DMS53 (cell line): ENCODE data around the gene RNF181.

ENCODE experiments used
- DNase-seq: peaks from one replicate; lab custom pipeline; 2025; lab: John Stamatoyannopoulos, UW

The RNF181 gene

DNA sequence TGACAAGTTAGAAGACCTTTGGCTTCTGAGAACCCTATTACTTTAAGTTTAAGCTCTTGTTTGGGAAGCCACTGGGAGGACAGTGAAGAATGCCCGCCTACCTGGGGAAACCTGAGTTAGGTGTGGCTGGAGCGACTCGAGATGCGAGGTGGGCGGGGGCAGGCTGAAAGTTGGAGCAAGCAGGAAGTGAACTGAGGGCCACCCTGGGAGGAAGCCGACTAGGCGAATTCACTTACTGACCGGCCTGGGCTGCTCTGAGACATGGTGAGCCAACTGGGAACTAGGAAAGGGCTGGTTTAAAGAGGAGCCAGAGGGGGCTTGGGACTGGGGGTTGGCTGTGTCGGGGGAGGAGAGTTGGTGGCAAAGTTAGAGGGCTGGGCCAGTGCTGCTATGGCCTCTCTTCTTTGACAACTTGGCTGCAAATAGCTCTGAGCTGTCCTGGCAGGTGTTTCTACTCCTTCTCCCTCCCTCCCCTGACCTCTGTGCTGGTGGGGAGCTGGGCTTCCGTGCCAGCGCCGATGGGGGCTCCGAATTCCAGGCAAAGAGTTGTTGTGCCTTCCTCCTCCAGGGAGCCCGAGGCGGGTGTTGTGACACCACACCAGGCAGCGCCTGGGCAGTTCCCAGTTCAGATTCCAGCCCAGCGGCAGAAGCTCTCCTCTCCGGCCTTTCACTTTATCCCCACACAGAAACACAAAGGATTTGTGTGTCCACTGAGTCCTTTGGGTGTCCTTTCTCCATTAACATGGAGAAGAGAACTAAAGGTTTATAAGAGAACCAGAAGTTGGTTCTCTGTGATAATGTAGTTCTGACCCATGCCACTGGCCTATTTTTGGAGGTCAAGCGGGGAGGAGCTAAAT, 17.9 kb upstream of the RNF181 start, which contains the start of gene VAMP8:
Gene VAMP8, plus strand, starts transcription at position 201 of the 857 bp plus-strand sequence. Its CDS starts 61 bp downstream, at position 262.
- peak; percentile 88 for DNase-seq

DNA sequence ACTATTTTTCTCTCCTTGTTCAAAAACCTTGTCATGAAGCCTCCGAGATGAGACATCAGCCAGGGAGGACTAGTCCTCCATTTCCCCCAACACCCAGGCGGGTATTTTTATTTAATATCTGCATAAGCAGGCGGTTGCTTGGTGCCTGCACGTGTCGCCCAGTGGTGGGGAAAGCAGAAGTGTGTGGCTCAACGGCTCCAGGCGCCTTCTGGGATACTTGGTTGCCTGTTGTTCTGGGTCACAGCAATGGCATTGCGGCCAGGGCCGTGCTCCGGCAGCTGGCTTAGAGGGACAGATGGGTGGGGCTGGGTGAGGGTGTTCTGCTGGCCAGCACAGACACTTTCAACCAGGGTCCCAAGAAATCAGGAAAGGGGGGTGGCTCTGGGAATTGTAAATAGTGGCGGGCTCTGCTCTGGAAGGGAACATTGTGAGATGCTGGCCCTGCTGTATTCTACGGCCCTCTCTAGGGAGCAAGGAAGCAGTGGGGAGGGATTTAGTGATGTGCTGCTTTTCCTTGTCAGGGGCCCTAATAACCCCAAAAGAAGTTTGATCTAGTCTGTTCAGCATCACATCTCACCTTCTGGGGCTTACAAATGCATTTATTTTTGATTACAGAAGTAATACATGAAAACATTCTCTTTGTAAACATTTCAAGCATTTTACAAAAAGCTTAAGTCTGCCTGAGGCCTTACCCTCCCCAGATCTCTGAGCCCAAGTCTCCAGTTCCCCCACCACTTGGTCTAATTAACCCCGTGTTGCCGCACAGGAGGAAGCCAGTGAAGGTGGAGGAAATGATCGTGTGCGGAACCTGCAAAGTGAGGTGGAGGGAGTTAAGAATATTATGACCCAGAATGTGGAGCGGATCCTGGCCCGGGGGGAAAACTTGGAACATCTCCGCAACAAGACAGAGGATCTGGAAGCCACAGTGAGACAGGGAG, 17.0 kb upstream of the RNF181 start:
- peak; percentile 51 for DNase-seq

DNA sequence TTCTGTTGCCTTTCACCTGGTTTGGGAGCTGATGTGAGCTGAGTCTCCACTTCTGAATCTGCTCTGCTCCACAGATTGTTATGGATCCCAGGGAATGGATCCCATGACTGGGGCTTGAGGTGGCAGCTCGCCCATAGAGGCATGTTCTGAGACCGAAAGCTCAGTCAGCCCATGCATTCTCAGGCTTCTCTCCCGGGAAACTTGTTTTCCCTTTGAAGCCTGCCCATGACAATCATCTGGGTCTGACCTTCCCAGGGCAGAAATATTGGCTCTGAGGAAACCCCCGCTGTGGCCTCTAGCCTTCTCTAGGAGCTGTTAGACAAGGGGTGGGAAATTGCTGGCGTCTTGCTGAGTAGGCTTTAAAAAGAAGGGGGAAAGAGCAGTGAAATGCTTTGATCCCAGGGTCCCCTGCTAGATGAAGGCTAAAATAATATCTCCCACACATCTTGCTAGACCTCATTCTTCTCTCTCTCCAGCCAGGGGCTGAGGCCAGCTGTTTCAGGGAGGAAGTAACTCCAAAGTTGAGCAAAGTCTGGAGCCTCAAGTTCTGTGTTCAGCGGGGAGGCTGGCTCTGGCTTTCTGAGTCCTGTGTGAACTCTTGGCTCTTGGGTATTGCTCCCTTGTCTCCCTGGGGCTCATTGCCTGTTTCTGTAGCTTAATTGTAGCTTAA, 16.1 kb upstream of the RNF181 start:
- DNase-seq, result no peak

DNA sequence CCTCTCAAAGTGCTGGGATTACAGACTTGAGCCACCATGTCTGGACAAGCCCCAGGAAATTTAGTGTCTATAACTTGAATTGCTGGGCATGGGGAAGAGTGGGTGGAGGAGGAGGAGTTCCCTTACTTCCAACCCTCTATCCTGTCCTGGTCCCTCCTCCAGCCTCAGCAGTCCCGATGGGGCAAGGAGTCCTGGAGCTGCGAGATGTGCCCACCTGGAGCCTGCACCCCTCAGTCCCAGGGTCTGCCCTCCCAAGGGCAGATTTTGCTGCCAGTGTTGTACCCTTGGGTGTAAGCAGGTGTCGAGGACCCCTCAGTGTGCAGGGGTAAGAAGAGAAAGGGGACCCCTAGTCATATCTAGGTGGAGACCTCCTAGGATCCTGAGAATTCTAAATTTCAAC, 15.3 kb upstream of the RNF181 start:
- no peak for DNase-seq

DNA sequence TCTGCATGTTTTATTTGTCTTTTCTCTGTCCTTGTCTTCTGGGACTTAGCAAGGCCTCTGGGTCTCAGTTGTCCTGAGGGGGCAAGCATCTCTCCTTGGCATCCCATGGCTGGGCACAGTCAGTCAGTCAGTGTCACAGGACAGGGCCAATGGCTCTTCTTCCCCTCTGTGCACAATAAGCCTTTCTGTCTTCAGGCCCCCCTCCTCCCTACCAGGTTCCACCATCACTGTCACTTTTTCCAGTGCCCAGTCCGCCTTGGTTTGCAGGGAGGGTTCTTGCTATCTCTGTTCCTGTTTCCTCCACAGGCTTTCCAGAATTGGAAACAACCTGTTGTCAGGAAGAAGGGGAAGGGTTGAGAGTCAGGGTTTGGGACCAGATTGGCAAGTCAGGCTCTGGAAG, 13.1 kb upstream of the RNF181 start:
- DNase-seq, result no peak

DNA sequence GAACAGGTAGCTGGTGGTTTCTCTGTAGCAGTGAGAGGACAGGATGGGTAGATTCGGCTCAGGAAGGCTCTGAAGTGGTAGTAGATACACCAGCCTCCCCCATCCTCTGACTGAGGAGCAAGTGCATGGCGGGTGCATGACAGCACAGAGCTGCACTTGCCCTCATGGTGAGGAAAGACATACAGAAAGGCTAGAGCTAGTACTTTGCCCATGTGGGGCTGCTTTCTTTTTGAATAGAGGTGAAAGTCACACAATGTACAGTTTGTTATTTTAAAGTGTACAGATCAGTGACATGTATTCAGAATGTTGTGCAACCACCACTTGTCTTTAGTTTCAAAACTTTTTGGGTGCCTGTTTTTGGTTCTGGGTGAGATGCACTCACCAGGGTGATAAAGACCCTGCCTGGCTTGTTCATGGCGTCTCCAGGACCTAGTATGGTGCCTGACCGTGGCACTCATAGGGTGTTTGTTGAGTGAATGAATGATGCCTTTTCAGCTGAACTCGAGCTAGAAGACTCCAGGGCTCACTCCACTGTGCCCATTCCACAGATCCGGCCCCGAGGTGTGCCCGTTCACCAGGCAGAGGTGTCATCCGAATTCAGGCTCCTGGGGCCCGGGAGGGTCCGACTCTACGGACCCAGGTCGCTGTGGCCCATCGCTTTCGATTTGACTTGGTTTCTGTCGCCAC, 11.7 kb upstream of the RNF181 start:
- DNase-seq, result no peak

DNA sequence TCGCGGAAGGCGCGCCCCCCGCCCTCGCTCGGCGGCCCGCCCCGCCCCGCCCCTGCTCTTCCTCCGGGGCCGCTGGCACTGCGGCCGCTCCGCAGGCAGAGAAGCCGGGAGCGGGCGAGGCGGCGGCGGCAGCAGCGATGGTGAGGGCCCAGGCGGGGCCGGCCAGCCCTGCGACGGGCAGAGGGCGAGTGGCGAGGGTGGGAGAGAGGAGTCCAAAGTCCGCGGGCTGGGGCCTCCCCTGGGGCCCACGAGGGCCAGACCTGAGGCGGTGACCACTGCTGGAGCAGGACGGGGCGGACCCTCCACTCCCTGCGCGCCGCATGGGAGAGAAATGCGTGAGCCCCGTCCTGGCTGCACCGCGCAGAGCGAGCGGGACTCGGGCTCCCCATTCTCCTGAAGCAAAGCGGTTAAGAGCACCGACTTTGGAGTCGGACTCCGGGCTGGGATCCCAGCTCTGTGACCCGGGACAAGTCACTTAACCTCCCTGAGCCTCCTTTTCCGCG, 11.1 kb upstream of the RNF181 start, which contains the start of gene VAMP5:
Gene VAMP5, plus strand, starts transcription at position 78 of the 503 bp plus-strand sequence. Its CDS starts 60 bp downstream, at position 138.
- no peak for DNase-seq

DNA sequence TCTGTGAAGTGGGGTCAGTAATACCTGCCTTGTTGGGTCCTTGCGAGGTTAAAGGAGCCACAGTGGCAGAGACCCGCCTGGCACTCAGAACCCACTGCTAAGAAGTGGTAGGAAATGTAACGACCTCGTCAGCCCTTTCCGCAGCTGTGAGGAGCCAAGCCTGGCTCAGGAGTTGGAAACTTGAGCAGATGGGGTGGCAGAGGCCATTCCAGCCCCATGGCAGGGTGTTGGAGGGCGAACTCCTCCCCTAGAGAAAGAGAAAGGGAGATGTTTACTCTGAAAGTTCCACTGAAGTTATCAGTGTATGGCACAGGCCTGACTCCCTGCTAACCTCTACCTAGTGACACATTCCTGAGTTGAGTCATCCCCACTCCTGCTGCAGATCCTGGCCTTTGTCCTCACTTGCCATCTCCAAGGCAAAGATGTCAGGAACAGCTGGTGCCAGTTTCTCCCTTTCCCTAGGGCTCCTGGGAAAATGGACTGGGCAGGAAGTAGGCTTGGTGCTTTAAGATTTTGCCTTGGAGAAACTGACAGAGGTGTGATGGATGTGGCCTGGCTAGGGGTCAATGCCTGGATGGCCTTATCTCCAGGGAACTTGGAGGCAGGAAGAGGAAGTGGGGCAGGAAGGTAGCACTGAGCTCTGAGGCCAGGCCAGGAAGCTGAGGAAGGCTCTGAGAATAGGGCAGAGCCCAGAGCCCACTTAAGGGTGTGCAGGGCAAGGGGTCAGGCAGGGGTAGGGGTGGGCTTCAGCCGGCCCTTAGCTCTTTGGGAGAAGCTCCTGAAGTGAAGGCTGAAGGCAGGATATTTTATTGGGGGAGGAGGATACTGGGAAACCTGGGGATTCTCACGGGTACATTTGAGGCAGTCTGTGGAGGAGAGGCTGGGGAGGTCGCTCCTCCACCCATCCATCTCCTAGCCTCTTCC, 10.4 kb upstream of the RNF181 start:
- DNase-seq, result peak; percentile 92

DNA sequence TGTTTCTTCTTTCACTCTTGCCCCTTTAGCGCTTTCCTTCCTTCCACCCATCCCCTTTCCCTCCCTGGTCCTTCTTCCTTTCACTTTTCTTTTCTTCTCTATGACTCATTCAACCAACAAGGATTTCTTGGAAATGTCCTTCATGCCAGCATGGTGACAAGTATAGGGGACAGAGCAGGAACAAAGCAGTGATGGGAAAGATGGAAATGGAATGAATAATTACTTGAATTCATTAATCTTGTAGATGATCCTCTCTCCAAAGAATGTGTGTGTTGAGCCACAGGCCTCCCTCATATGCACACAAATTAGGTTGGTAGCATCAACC, 9.8 kb upstream of the RNF181 start:
- peak; percentile 32 for DNase-seq

DNA sequence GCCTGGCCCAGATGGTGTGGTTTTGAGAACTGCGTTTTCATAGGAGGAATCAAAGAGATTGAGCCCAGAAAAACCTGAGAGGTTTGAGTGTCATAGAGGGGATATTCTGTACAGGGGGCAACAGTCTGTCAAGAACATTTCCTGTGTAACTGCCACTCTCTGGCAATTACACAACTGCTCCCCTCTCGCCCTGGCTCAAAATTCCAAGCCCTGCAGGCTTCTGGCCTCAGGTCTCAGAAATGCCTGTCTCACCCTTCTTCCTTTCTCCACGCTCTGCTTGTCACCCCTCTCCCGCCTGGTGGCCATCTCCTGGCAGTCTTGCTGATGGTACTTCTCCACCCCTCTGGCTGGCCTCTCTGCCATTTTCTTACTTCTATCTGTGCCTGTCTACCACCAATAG, 7.3 kb upstream of the RNF181 start:
- no peak for DNase-seq

DNA sequence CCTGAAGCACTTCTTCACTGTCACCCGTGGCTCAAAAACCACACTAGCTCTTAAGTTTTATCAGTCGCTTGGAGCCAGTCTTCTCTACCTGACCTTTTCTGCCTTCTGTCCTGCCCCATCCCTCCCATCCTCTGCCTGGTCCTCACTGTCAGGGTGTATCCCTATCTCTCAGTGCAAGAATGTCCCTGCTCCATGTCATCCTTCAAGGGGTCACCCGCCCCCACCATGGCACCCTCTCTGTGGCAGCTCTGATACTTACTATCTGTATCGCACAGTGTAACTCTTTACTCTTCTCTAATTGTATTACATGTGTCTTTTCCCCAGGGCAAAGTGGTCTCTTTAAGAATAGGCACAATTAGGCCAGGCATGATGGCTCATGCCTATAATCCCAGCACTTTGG, 6.9 kb upstream of the RNF181 start:
- DNase-seq, result no peak

DNA sequence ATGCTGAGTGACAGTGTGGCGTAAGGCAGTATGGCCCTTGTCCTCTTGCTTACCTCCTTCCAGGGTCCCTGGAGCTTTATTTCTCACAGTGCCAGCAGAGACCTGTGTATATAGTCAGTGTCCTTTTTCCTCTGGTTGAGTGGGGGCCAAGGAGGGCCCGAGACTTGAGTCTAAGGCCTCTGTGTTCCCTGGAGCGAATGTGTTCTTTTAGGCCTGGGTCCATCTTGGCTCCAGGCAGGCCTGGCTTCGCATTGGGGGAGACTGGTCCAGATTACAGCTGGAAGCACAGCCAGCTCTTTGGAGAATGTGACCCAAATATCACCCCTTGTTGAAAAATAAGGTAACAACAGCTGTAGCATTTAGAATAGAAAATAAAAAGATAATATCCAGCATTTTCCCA, 6.4 kb upstream of the RNF181 start:
- no peak for DNase-seq

DNA sequence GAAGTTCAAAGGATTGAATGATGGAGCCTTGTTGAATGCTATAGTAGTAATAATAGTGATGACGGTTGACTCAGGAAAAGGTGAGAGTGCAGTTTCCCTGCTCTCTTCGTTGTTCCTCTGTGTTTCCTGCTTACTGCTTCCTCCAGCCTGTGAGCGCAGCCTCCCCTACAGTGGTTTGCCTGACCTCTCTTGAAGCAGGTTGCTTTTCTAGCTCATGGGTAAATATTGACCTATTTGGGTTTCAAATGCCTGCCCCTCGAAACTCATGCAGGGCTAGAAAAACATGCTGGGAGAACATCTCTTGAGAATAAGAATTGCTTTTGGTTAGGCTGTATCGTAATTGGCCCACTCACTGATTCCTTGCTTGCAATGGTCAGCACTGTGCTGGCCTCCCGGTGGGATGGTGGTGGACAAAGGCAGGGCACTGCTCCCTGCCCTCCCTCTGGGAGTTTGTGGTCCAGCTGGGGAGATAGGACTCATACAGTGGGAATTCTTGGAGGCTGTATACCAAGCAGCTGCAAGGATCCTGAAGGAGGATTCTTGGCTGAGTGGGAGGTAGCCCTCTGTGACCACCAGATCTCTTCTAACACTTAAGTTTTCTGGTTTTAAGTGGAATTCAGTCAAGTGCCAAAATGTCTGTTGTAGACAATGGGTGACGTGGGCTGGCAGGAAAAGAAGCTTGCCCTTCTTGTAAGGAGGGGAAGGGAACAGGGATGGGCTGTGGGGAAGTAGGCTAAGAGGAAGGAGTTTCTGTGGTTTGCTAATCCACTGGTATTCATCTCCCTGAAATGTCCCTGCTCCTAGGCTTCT, 5.4 kb upstream of the RNF181 start:
- peak; percentile 97 for DNase-seq

DNA sequence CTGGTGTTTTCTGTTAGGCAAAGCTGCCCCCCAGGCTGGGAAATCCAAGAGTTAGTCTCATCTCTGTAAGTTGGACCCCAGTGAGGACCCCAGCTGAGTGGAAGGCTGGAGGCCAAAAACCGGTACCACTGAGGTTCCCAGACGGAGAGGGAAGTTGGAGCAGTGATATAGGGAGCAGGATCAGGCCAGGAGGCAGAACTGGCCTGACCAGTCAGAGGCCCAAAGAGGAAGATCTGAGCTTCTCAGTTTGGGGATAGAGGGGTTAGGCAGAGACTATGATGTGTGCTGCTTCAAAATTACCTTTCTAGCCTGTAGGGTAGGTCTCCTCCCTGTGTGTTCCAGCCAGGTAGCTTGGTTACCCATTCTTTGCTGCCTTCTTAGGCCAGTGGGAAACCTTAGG, 4.6 kb upstream of the RNF181 start:
- peak; percentile 46 for DNase-seq

DNA sequence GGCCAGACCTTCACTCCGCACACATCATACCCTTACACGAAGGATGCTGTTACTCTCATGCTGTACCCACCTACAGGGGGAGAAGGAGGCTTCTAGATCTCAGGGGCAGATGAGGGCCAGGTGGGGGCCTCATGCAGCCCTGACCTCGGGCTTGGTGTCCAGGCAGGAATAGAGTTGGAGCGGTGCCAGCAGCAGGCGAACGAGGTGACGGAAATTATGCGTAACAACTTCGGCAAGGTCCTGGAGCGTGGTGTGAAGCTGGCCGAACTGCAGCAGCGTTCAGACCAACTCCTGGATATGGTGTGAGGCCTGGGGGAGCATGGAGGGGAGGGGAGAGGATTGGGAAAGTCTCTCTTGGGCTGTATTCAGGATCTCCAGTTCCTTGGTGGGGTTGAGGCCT, 4.0 kb upstream of the RNF181 start:
- no peak for DNase-seq

DNA sequence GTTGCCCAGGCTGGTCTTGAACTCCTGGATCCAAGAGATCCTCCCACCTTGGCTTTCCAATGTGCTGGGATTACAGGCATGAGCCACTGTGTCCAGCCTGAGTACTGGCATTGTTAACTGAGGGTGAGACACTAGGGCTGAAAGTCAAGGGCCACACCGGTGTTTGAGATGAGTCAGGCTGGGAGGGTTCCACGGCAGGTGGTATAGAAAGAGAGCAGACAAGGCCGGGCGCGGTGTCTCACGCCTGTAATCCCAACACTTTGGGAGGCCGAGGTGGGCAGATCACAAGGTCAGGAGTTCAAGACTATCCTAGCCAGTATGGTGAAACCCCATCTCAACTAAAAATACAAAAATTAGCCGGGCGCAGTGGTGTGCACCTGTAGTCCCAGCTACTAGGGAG, 3.2 kb upstream of the RNF181 start:
- DNase-seq, result peak; percentile 87

DNA sequence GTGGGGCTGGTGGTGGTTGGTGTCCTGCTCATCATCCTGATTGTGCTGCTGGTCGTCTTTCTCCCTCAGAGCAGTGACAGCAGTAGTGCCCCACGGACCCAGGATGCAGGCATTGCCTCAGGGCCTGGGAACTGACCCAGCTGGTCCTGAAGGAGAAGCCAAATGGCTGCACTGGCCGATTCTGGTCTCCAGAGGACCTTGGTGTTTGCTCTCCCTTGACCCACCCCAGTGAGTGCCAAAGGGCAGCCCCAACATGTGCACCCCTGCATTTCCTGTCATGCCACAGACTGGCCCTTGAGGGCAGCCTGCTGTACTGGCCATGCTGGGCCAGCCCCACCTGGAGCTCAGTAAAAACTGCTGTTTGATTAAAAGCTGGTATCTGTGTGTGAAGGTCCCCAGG, 2.5 kb upstream of the RNF181 start:
- peak; percentile 42 for DNase-seq

DNA sequence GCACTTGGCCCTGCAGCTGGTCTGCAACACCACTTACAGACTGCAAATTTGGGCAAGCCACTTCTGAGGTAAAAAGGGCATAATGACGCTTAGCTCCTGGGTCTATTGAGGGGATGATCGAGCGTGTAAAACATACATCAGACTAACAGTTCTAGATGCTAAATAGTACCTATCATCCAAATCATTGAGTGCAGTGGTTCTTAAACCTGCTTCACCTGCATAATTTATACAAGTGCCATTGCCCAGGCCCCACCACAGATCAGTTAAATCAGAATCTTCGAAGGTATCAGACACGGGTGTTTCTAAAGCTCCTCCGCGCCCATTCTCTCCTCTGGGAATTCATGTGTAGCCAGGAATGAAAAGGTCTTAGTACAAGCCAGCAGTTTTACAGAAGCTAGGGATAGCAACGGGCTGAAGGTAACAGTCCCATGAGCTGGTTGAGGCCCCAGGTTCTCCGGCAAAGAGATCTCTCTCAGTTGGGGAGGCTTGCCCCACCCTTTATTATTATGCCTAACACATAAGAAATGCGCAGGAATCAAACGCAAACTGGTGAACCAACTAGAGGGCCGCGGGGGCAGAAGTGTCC, 737 bp upstream of the RNF181 start:
- no peak for DNase-seq

DNA sequence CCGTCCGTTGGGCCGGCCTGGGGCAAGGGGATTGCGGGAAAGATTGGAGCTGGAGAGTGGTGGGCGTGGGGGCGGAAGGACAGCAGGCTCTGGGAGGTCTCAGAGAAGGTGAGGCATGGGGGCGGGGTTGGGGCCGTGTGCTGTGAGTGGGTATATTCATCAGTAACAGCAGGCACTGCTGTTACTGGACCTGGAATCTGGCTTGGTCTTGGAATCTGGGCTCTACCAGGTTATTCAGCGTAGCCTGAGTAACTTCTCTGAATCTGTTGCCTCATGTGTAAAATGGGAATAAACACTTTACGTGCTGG, 435 bp downstream of the RNF181 start:
- DNase-seq, result no peak
